Osteoblast (primary cell): ENCODE results near the gene INPP4A. TPM values are rescaled to one million over a fixed set of nuclear protein-coding genes. Genes with fewer than 3 reads are reported as not detected.

Experiments
- DNase-seq: peaks from one replicate; pipeline ENCODE4 v3.0.0; 2011; ENCODE audit warnings: low spot score, mixed read lengths; ENCODE audit not compliant: insufficient read length; ENCODE audit errors: missing footprints
- H2AFZ ChIP-seq: 2 replicates; pipeline ENCODE4 v1.6.0; 2011; ENCODE audit warnings: mild to moderate bottlenecking, low read length
- H3K27ac ChIP-seq: 2 replicates; pipeline ENCODE4 v1.5.1; 2011; ENCODE audit warnings: mild to moderate bottlenecking, low read depth, low read length, moderate library complexity
- H3K27me3 ChIP-seq: 2 replicates; pipeline ENCODE4 v1.6.0; 2012; ENCODE audit warnings: mild to moderate bottlenecking, control low read depth, inconsistent platforms, low read length, moderate library complexity; ENCODE audit not compliant: insufficient read depth
- H3K36me3 ChIP-seq: 2 replicates; pipeline ENCODE4 v1.5.1; 2011; ENCODE audit warnings: mild to moderate bottlenecking, low read length, control low read depth, moderate library complexity; ENCODE audit not compliant: insufficient read depth
- H3K4me1 ChIP-seq: 2 replicates; pipeline ENCODE4 v1.5.1; 2011; ENCODE audit warnings: mild to moderate bottlenecking, low read length, control low read depth, moderate library complexity; ENCODE audit not compliant: insufficient read depth
- H3K4me2 ChIP-seq: 2 replicates; pipeline ENCODE4 v1.6.0; 2011; ENCODE audit warnings: mild to moderate bottlenecking, low read length; ENCODE audit not compliant: insufficient read depth
- H3K4me3 ChIP-seq: fragments of 200-600 bp; sonication (generic); 3 replicates; pipeline ENCODE4 v1.5.1; 2012; ENCODE audit warnings: mild to moderate bottlenecking, low read length, inconsistent platforms; ENCODE audit not compliant: insufficient read depth
- H3K79me2 ChIP-seq: 2 replicates; pipeline ENCODE4 v1.6.0; 2012; ENCODE audit warnings: mild to moderate bottlenecking, low read length, control low read depth, inconsistent platforms; ENCODE audit not compliant: insufficient read depth
- H3K9me3 ChIP-seq: 2 replicates; pipeline ENCODE4 v1.5.1; 2011; ENCODE audit warnings: low read depth, low read length, control low read depth
- H4K20me1 ChIP-seq: 2 replicates; pipeline ENCODE4 v1.6.0; 2012; ENCODE audit warnings: mild to moderate bottlenecking, low read length, control low read depth; ENCODE audit not compliant: insufficient read depth
- CTCF ChIP-seq: IDR thresholded peaks from 2 replicates; pipeline ENCODE4 v1.5.1; 2011; ENCODE audit warnings: mild to moderate bottlenecking, low read depth, low read length, moderate library complexity; ENCODE audit errors: extremely low read depth
- total RNA-seq: library from RNA; depleted of rRNA; stranded (reverse); fragments of >200 nt; gene quantifications from 2 replicates; pipeline ENCODE4 v1.2.3, GENCODE V29; 2012

The INPP4A gene
- total RNA-seq, 1 donor = 25.7 TPM

- Histone ChIP-seq H3K27me3 (no peaks in the 10 kb centered on the region), H3K36me3 (peaks cover 5% of the 10 kb centered on the region), H2AFZ (no peak overlapping the region), H3K27ac (no peak overlapping the region), H3K4me2 (no peak overlapping the region), H3K79me2 (no peaks in the 10 kb centered on the region), H3K9me3 (no peaks in the 10 kb centered on the region), H4K20me1 (no peaks in the 10 kb centered on the region), H3K4me3 (no peak overlapping the region), H3K4me1 (no peaks in the 10 kb centered on the region)
- no peak for TF ChIP-seq CTCF
- DNase-seq = no peak
Measured at GRCh38 chr2:98532756-98533155, 88.1 kb downstream of the INPP4A start.

- H3K27ac ChIP-seq = no peak overlapping the region
- H3K4me3 ChIP-seq = no peak overlapping the region
- H2AFZ ChIP-seq = no peak overlapping the region
- no peaks in the 10 kb centered on the region for H3K79me2 ChIP-seq
- H3K4me2 ChIP-seq = no peak overlapping the region
- H4K20me1 ChIP-seq = no peaks in the 10 kb centered on the region
- no peaks in the 10 kb centered on the region for H3K9me3 ChIP-seq
- no peaks in the 10 kb centered on the region for H3K27me3 ChIP-seq
- DNase-seq = no peak
- no peak for TF ChIP-seq CTCF
- H3K36me3 ChIP-seq = peaks cover 5% of the 10 kb centered on the region
- H3K4me1 ChIP-seq = peaks cover 4% of the 10 kb centered on the region
Measured at GRCh38 chr2:98533547-98533946, 88.9 kb downstream of the INPP4A start.

GRCh38 chr2:98534761-98535160 is 90.1 kb downstream of the INPP4A start:
- no peak overlapping the region for H3K4me2 ChIP-seq
- no peak for TF ChIP-seq CTCF

GRCh38 chr2:98535971-98536677 is 91.5 kb downstream of the INPP4A start:
- DNase-seq = no peak
- Histone ChIP-seq H3K4me3 (no peak overlapping the region), H2AFZ (no peak overlapping the region), H3K4me1 (peaks cover 8% of the 10 kb centered on the region), H3K79me2 (no peaks in the 10 kb centered on the region), H3K4me2 (no peak overlapping the region), H3K9me3 (no peaks in the 10 kb centered on the region), H4K20me1 (no peaks in the 10 kb centered on the region), H3K27me3 (no peaks in the 10 kb centered on the region), H3K27ac (no peak overlapping the region), H3K36me3 (peaks cover 14% of the 10 kb centered on the region)
- no peak for TF ChIP-seq CTCF

More at GRCh38 chr2:98534761-98535160, 90.1 kb downstream of the INPP4A start:
- Histone ChIP-seq H3K36me3 (peaks cover 10% of the 10 kb centered on the region), H3K27me3 (no peaks in the 10 kb centered on the region), H3K27ac (no peak overlapping the region), H3K4me1 (peaks cover 8% of the 10 kb centered on the region), H3K79me2 (no peaks in the 10 kb centered on the region), H4K20me1 (no peaks in the 10 kb centered on the region), H2AFZ (no peak overlapping the region), H3K4me3 (no peak overlapping the region), H3K9me3 (no peaks in the 10 kb centered on the region)
- no peak for DNase-seq
